Measurements from ENCODE around the gene SERTAD1.
A peak's percentile ranks its signal among the peaks of the same experiment; 100 is the strongest.
"Not testable (repeated sequence)": the region's sequence is repeated elsewhere in the genome, so short reads cannot be mapped to it uniquely, and the experiment has no call there.

The SERTAD1 gene

DNA sequence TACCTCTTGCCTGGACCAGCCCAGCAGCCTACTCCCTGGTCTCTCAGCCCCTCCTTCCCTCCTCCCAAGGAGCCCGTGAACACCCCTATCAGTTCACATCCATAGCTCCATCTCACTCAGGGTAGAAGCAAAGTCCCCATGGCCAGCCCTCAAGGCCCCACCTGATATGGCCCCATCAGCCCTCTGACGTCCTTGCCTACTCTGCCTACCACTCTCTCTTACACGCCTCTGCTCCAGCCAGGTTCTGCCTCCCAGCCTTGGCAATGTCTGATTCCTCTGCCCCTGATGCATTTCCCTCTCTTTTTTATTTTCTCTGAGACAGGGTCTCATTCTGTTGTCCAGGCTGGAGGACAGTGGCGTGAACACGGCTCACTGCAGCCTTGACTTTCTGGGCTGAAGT is 26.2 kb upstream of the SERTAD1 start:
- no peak for DNase-seq (ENCODE audit: low read depth)

- DNase-seq (ENCODE audit: low read depth): no peak
Measured at GRCh38 chr19:40450664-40451063, 24.9 kb upstream of the SERTAD1 start.

- DNase-seq (ENCODE audit: low read depth): no peak
Measured at GRCh38 chr19:40449506-40449905, 23.7 kb upstream of the SERTAD1 start.

GRCh38 chr19:40446263-40446784 is 20.5 kb upstream of the SERTAD1 start:
- DNase-seq (ENCODE audit: low read depth): no peak

GRCh38 chr19:40445780-40446262 is 20.0 kb upstream of the SERTAD1 start:
- DNase-seq (ENCODE audit: low read depth): no peak

GRCh38 chr19:40444825-40445312 is 19.1 kb upstream of the SERTAD1 start:
- DNase-seq (ENCODE audit: low read depth): no peak

DNA sequence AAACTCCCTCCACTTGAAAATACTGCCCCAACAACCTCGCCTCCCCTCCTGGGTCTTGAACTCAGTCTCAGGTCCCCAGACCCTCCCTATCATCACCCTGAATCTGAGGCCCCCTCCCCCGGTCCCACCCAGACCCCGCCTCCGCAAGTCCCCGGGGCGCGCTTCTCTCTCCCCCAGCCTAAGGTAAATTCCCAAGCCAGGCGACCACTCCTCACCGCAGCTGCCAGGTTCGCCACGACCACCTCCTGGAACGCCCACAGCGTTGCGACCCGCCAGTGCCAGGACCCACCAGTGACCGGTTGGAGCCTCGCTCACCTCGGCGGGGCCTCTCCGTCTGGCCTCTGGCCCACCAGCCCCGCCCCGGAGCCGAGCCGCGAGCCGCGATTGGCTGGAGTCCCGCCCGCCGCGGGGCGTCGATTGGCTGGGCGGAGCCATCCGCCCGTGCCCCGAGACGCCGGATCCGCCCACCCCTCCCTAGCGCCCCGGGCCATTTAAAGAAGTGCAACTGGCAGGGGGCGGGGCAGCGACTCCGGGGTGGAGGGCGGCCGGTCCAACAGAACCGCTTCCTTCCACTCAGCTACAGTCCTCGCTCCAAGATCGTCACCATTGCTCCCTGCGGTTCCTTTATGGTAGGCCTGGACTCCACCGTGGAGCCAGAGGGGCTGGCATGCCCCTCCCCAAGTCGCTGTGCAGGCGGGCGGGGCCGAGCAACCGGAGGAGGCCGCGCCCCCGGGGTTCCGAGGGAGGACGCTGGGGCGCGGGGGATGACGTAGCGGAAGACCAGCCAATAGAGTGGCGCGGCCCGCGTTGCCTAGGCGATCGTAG is 18.4 kb upstream of the SERTAD1 start, which contains the start of gene SERTAD3:
TSS of gene SERTAD3 (minus strand) at position 336 of the 825 bp plus-strand sequence. CDS start 2,255 bp downstream, outside the sequence.
- peak; percentile 61 for DNase-seq (ENCODE audit: low read depth)

GRCh38 chr19:40443131-40443999 is 17.6 kb upstream of the SERTAD1 start:
- peak; percentile 95 for DNase-seq (ENCODE audit: low read depth)

- no peak for DNase-seq (ENCODE audit: low read depth)
Measured at GRCh38 chr19:40442328-40443130, 16.7 kb upstream of the SERTAD1 start.

DNA sequence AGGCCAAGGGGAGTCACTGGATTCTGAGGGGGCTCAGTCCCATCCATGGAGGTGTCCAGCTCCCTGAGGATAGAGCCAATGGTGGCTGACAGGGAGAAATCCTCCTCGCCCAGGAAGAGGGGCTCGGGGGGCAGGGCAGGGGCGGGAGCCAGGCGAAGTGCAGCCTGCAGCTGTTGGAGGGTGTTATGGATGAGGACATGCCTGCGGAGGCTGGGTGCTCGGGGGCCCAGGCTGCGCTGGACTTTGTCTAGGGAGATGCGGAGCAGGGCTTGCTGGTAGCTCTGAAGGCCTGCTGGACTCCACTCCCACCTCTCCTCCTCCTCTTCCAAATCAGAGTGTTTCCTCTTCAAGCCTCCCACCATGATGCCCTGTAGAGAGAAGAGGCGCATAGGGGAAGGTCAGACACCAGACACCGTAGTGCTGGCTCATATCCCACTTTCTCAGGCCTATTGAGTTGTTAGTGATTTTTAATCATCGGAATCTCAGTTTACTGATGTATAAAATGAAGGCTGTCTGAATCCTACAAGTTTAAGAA is 16.0 kb upstream of the SERTAD1 start:
- DNase-seq (ENCODE audit: low read depth): no peak

- no peak for DNase-seq (ENCODE audit: low read depth)
Measured at GRCh38 chr19:40438284-40438683, 12.5 kb upstream of the SERTAD1 start.

- DNase-seq (ENCODE audit: low read depth): peak; percentile 61
Measured at GRCh38 chr19:40433391-40434216, 7.8 kb upstream of the SERTAD1 start.

- DNase-seq (ENCODE audit: low read depth): not testable (repeated sequence)
Measured at GRCh38 chr19:40432760-40433159, 7.0 kb upstream of the SERTAD1 start.

DNA sequence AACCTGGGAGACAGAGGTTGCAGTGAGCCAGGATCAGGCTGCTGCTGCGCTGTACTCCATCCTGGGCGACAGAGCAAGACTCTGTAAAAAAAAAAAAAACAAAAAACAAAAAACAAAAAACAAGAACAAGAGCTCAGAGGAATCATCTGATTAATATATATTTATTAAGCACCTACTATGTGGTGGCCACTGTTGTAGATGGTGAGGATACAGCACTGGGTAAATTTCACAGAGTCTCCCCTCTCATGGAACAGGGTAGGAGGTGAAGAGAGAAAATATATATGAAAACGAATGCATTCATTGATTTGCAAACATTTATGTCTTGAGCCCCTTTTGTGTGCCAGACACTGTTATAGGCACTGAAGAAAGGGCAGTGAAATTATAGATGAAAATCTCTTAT is 5.9 kb upstream of the SERTAD1 start:
- DNase-seq (ENCODE audit: low read depth): no peak

DNA sequence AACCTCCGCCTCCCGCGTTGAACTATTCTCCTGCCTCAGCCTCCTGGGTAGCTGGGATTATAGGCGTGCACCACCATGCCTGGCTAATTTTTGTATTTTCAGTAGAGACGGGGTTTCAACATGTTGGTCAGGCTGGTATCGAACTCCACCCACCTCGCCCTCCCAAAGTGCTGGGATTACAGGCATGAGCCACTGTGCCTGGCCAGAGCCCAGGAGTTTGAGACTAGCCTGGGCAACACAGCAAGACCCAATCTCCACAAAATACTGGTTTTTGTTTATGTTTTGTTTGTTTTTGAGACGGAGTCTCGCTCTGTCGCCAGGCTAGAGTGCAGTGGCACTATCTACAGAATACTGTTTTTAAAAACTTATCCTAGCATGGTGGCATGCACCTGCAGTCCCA is 4.5 kb upstream of the SERTAD1 start:
- DNase-seq (ENCODE audit: low read depth): not testable (repeated sequence)

DNA sequence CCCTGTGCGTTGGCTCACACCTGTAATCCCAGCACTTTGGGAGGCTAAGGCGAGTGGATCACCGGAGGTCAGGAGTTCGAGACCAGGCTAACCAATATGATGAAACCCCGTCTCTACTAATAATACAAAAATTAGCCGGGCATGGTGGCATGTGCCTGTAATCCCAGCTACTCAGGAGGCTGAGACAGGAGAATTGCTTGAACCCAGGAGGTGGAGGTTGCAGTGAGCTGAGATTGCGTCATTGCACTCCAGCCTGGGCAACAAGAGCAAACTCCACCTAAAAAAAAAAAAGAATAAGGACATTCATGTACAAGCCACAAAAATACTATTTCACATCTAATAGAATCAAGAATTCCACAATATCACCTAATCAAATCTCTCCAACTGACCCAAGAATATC is 2.4 kb upstream of the SERTAD1 start:
- DNase-seq (ENCODE audit: low read depth): not testable (repeated sequence)

GRCh38 chr19:40424637-40425449 is 949 bp downstream of the SERTAD1 start:
- no peak for DNase-seq (ENCODE audit: low read depth)

- no peak for DNase-seq (ENCODE audit: low read depth)
Measured at GRCh38 chr19:40423938-40424337, 1.9 kb downstream of the SERTAD1 start.

Measured in GM04503 (cell line).